Measurements from ENCODE around the gene ICE1.

ICE1 gene

GRCh38 chr5:5523066-5523505 is 100.6 kb downstream of the ICE1 start:
- no peak for DNase-seq (ENCODE audit: low read depth, low spot score)
- no peak overlapping the region for H3K9ac ChIP-seq (ENCODE audit: insufficient read length)
- no peak overlapping the region for H3K4me3 ChIP-seq
- H3K36me3 ChIP-seq (ENCODE audit: insufficient read depth, low read length): no peaks in the 10 kb centered on the region
- no peaks in the 10 kb centered on the region for H3K9me3 ChIP-seq (ENCODE audit: low read depth, low read length)
- no peak overlapping the region for H3K27ac ChIP-seq
- TF ChIP-seq FOXP2 (optimal IDR thresholded peaks at IDR 0.05; ENCODE audit: control extremely low read depth, extremely low read length, insufficient read depth) (no peak), POLR2AphosphoS5 (IDR thresholded peaks at IDR 0.05; ENCODE audit: borderline replicate concordance, low read depth, low read length) (no peak), EZH2 (IDR thresholded peaks at IDR 0.05) (no peak)

- no peak overlapping the region for H3K9ac ChIP-seq (ENCODE audit: insufficient read length)
- no peaks in the 10 kb centered on the region for H3K9me3 ChIP-seq (ENCODE audit: low read depth, low read length)
- TF ChIP-seq EZH2 (IDR thresholded peaks at IDR 0.05) (no peak), FOXP2 (optimal IDR thresholded peaks at IDR 0.05; ENCODE audit: control extremely low read depth, extremely low read length, insufficient read depth) (no peak), POLR2AphosphoS5 (IDR thresholded peaks at IDR 0.05; ENCODE audit: borderline replicate concordance, low read depth, low read length) (no peak)
- H3K36me3 ChIP-seq (ENCODE audit: insufficient read depth, low read length): no peaks in the 10 kb centered on the region
- H3K27ac ChIP-seq: no peak overlapping the region
- DNase-seq (ENCODE audit: low read depth, low spot score): no peak
- H3K4me3 ChIP-seq: no peak overlapping the region
These were observed 101.8 kb downstream of the ICE1 start for GRCh38 chr5:5524327-5524726.

- no peak for DNase-seq (ENCODE audit: low read depth, low spot score)
- H3K4me3 ChIP-seq: no peak overlapping the region
- H3K9ac ChIP-seq (ENCODE audit: insufficient read length): no peak overlapping the region
- no peak overlapping the region for H3K27ac ChIP-seq
- H3K36me3 ChIP-seq (ENCODE audit: insufficient read depth, low read length): no peaks in the 10 kb centered on the region
- TF ChIP-seq EZH2 (IDR thresholded peaks at IDR 0.05): no peak
- no peaks in the 10 kb centered on the region for H3K9me3 ChIP-seq (ENCODE audit: low read depth, low read length)
These were observed 108.9 kb downstream of the ICE1 start for GRCh38 chr5:5531371-5531770.

- Histone ChIP-seq H3K9ac (ENCODE audit: insufficient read length) (no peak overlapping the region), H3K9me3 (ENCODE audit: low read depth, low read length) (no peaks in the 10 kb centered on the region), H3K36me3 (ENCODE audit: insufficient read depth, low read length) (no peaks in the 10 kb centered on the region), H3K27ac (no peak overlapping the region), H3K4me3 (no peak overlapping the region)
- DNase-seq (ENCODE audit: low read depth, low spot score): no peak
- TF ChIP-seq POLR2AphosphoS5 (IDR thresholded peaks at IDR 0.05; ENCODE audit: borderline replicate concordance, low read depth, low read length): no peak
- TF ChIP-seq FOXP2 (optimal IDR thresholded peaks at IDR 0.05; ENCODE audit: control extremely low read depth, extremely low read length, insufficient read depth): no peak
- TF ChIP-seq EZH2 (IDR thresholded peaks at IDR 0.05): no peak
These were observed 110.0 kb downstream of the ICE1 start for GRCh38 chr5:5532306-5533076.

DNA sequence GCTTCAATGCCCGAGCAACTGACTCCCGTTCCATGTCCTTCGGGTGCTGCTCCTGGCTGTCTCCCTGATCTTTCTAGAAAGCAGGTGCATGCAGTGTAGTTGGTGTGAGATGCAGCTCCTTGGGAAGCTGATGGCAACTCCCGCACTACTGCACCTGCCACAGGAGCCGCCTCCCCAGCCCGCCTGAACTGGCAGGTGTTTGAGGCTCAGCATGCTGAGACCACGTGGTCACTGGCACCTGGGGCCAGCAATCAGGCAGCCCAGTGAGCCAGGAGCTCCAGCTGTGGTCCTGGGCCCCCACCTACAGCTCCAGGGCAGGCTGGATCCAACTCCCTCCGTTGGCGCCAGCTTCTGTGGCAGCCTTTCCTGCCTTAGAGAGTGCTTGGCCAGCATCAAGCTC is 111.5 kb downstream of the ICE1 start:
- no peak overlapping the region for H3K27ac ChIP-seq
- no peak for DNase-seq (ENCODE audit: low read depth, low spot score)
- H3K36me3 ChIP-seq (ENCODE audit: insufficient read depth, low read length): no peaks in the 10 kb centered on the region
- H3K9ac ChIP-seq (ENCODE audit: insufficient read length): no peak overlapping the region
- H3K9me3 ChIP-seq (ENCODE audit: low read depth, low read length): no peaks in the 10 kb centered on the region
- TF ChIP-seq FOXP2 (optimal IDR thresholded peaks at IDR 0.05; ENCODE audit: control extremely low read depth, extremely low read length, insufficient read depth): no peak
- TF ChIP-seq EZH2 (IDR thresholded peaks at IDR 0.05): no peak
- no peak for TF ChIP-seq POLR2AphosphoS5 (IDR thresholded peaks at IDR 0.05; ENCODE audit: borderline replicate concordance, low read depth, low read length)
- no peak overlapping the region for H3K4me3 ChIP-seq

DNA sequence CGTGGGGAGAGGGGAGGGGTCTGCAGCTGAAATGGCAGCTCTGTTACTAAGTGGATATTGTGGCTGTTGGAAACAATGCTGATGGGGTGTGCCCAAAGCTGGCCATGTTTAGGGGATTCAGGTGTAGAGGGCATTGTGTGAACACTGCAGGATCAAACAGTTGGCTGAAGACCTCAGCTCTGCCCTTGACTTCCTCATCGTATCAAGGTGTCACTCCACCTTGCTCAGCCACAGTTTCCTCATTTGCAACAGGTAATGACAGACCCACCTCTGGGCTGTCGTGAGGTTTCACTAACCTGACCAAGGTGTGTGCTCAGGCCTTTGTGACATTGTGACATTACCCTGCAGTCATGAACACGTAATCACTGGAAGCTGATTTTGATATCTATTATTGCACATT is 111.9 kb downstream of the ICE1 start:
- Histone ChIP-seq H3K9me3 (ENCODE audit: low read depth, low read length) (no peaks in the 10 kb centered on the region), H3K36me3 (ENCODE audit: insufficient read depth, low read length) (no peaks in the 10 kb centered on the region), H3K27ac (no peak overlapping the region), H3K4me3 (no peak overlapping the region), H3K9ac (ENCODE audit: insufficient read length) (no peak overlapping the region)
- no peak for TF ChIP-seq POLR2AphosphoS5 (IDR thresholded peaks at IDR 0.05; ENCODE audit: borderline replicate concordance, low read depth, low read length)
- no peak for TF ChIP-seq FOXP2 (optimal IDR thresholded peaks at IDR 0.05; ENCODE audit: control extremely low read depth, extremely low read length, insufficient read depth)
- no peak for TF ChIP-seq EZH2 (IDR thresholded peaks at IDR 0.05)
- no peak for DNase-seq (ENCODE audit: low read depth, low spot score)

- Histone ChIP-seq H3K36me3 (ENCODE audit: insufficient read depth, low read length) (no peaks in the 10 kb centered on the region), H3K4me3 (no peak overlapping the region), H3K27ac (no peak overlapping the region), H3K9me3 (ENCODE audit: low read depth, low read length) (no peaks in the 10 kb centered on the region), H3K9ac (ENCODE audit: insufficient read length) (no peak overlapping the region)
- TF ChIP-seq POLR2AphosphoS5 (IDR thresholded peaks at IDR 0.05; ENCODE audit: borderline replicate concordance, low read depth, low read length) (no peak), FOXP2 (optimal IDR thresholded peaks at IDR 0.05; ENCODE audit: control extremely low read depth, extremely low read length, insufficient read depth) (no peak), EZH2 (IDR thresholded peaks at IDR 0.05) (no peak)
- no peak for DNase-seq (ENCODE audit: low read depth, low spot score)
These were observed 114.4 kb downstream of the ICE1 start for GRCh38 chr5:5536871-5537270.

GRCh38 chr5:5537426-5537825 is 114.9 kb downstream of the ICE1 start:
- no peak for DNase-seq (ENCODE audit: low read depth, low spot score)
- Histone ChIP-seq H3K36me3 (ENCODE audit: insufficient read depth, low read length) (no peaks in the 10 kb centered on the region), H3K4me3 (no peak overlapping the region), H3K27ac (no peak overlapping the region), H3K9me3 (ENCODE audit: low read depth, low read length) (no peaks in the 10 kb centered on the region), H3K9ac (ENCODE audit: insufficient read length) (no peak overlapping the region)
- no peak for TF ChIP-seq POLR2AphosphoS5 (IDR thresholded peaks at IDR 0.05; ENCODE audit: borderline replicate concordance, low read depth, low read length)
- TF ChIP-seq FOXP2 (optimal IDR thresholded peaks at IDR 0.05; ENCODE audit: control extremely low read depth, extremely low read length, insufficient read depth): no peak
- TF ChIP-seq EZH2 (IDR thresholded peaks at IDR 0.05): no peak

GRCh38 chr5:5539590-5539989 is 117.1 kb downstream of the ICE1 start:
- DNase-seq (ENCODE audit: low read depth, low spot score): no peak
- TF ChIP-seq POLR2AphosphoS5 (IDR thresholded peaks at IDR 0.05; ENCODE audit: borderline replicate concordance, low read depth, low read length) (no peak), EZH2 (IDR thresholded peaks at IDR 0.05) (no peak), FOXP2 (optimal IDR thresholded peaks at IDR 0.05; ENCODE audit: control extremely low read depth, extremely low read length, insufficient read depth) (no peak)
- H3K9me3 ChIP-seq (ENCODE audit: low read depth, low read length): no peaks in the 10 kb centered on the region
- H3K9ac ChIP-seq (ENCODE audit: insufficient read length): no peak overlapping the region
- H3K4me3 ChIP-seq: no peak overlapping the region
- H3K36me3 ChIP-seq (ENCODE audit: insufficient read depth, low read length): no peaks in the 10 kb centered on the region
- H3K27ac ChIP-seq: no peak overlapping the region

All from SK-N-MC (cell line).